ENCODE results near the gene DIAPH2. TPM values are rescaled to one million over a fixed set of nuclear protein-coding genes. Genes with fewer than 3 reads are reported as not detected.

The DIAPH2 gene
- total and polyA plus RNA-seq, 2 experiments from 2014 or later = 16.2 to 56.6 TPM

- no peak overlapping the region for H3K27ac Mint-ChIP-seq
- ATAC-seq (peak; percentile 18), DNase-seq (ENCODE audit: low spot score) (peak; percentile 22)
- no peaks in the 10 kb centered on the region for H3K36me3 Mint-ChIP-seq (ENCODE audit: low read depth)
- H3K4me3 Mint-ChIP-seq = peak overlapping the region; percentile 90
- Histone ChIP-seq H3K27ac (ENCODE audit: low read depth) (no peak overlapping the region), H3K4me3 (peak overlapping the region; percentile 69), H2AFZ (peak overlapping the region; percentile 80), H3K36me3 (ENCODE audit: insufficient read depth) (no peaks in the 10 kb centered on the region), H3K4me2 (peak overlapping the region; percentile 82), H3K79me2 (replicated peaks; ENCODE audit: insufficient read depth) (peaks cover 2% of the 10 kb centered on the region), H3K27me3 (ENCODE audit: insufficient read depth) (no peaks in the 10 kb centered on the region), H4K20me1 (replicated peaks; ENCODE audit: insufficient read depth) (no peaks in the 10 kb centered on the region), H3K9me2 (ENCODE audit: insufficient read depth) (no peaks in the 10 kb centered on the region), H3K4me1 (ENCODE audit: insufficient read depth) (peaks cover 31% of the 10 kb centered on the region), H3F3A (replicated peaks; ENCODE audit: low read depth) (no peaks in the 10 kb centered on the region)
- TF ChIP-seq ZNF114 (CRISPR knock-in tag; IDR thresholded peaks at IDR 0.05) = no peak
- no peak for TF ChIP-seq ZNF462 (CRISPR knock-in tag; IDR thresholded peaks at IDR 0.05)
- no peaks in the 10 kb centered on the region for H3K9me3 Mint-ChIP-seq
- peaks cover 31% of the 10 kb centered on the region for H3K4me1 Mint-ChIP-seq
- H3K27me3 Mint-ChIP-seq (ENCODE audit: insufficient read depth, low read depth, poor library complexity) = peaks cover 3% of the 10 kb centered on the region
Measured at GRCh38 chrX:96685210-96686099, 813 bp downstream of the DIAPH2 start.

GRCh38 chrX:96687776-96688175 lies 3.1 kb downstream of the DIAPH2 start:
- Histone ChIP-seq H3F3A (replicated peaks; ENCODE audit: low read depth) (no peaks in the 10 kb centered on the region), H3K27ac (ENCODE audit: low read depth) (no peak overlapping the region), H3K36me3 (ENCODE audit: insufficient read depth) (no peaks in the 10 kb centered on the region), H3K79me2 (replicated peaks; ENCODE audit: insufficient read depth) (peaks cover 12% of the 10 kb centered on the region), H3K4me3 (no peak overlapping the region), H4K20me1 (replicated peaks; ENCODE audit: insufficient read depth) (no peaks in the 10 kb centered on the region), H3K4me2 (no peak overlapping the region), H3K9me2 (ENCODE audit: insufficient read depth) (no peaks in the 10 kb centered on the region), H3K4me1 (ENCODE audit: insufficient read depth) (peaks cover 43% of the 10 kb centered on the region), H3K27me3 (ENCODE audit: insufficient read depth) (no peaks in the 10 kb centered on the region), H2AFZ (no peak overlapping the region)
- Mint-ChIP-seq H3K9me3 (no peaks in the 10 kb centered on the region), H3K4me3 (no peak overlapping the region), H3K4me1 (peaks cover 34% of the 10 kb centered on the region), H3K27me3 (ENCODE audit: insufficient read depth, low read depth, poor library complexity) (no peaks in the 10 kb centered on the region), H3K27ac (no peak overlapping the region), H3K36me3 (ENCODE audit: low read depth) (no peaks in the 10 kb centered on the region)
- ATAC-seq = no peak
- no peak for DNase-seq (ENCODE audit: low spot score)
- TF ChIP-seq JUNB (IDR thresholded peaks at IDR 0.05; ENCODE audit: unreplicated experiment) (no peak), ZNF462 (CRISPR knock-in tag; IDR thresholded peaks at IDR 0.05) (no peak), ZNF114 (CRISPR knock-in tag; IDR thresholded peaks at IDR 0.05) (no peak)

All from GM23338 (cell line).